GM12878 (cell line): Measurements from ENCODE around the gene SLC12A7. TPM values are rescaled to one million over a fixed set of nuclear protein-coding genes. Genes with fewer than 3 reads are reported as not detected.

Experiments
- ATAC-seq: fragments of 200-7000 bp; cut with Tn5 transposase; 3 replicates; pipeline ENCODE4 v1.9.1; 2020; ENCODE audit warnings: mild to moderate bottlenecking, moderate library complexity
- BruUV-seq: library from RNA; stranded (reverse); fragments of 400-500 nt; replicated peaks from 2 replicates; lab custom pipeline; 2021; lab: Mats Ljungman, UMichigan
- CTCF ChIA-PET: fragments of 300-600 bp; sonication (Branson Sonifier 250); formaldehyde crosslinking; extraction: SDS; loops from one replicate; lab custom pipeline; 2021; ENCODE audit warnings: inconsistent platforms; lab: Yijun Ruan, JAX
- POLR2A ChIA-PET: fragments of 350-600 bp; formaldehyde crosslinking; extraction: SDS; loops from one replicate; lab custom pipeline; 2021; ENCODE audit warnings: inconsistent platforms; lab: Charles Lee
- RAD21 ChIA-PET: fragments of 300-600 bp; sonication (Branson Sonifier 250); formaldehyde crosslinking; loops from one replicate; lab custom pipeline; 2023; ENCODE audit warnings: antibody characterized with exemption; ENCODE audit not compliant: unreplicated experiment; lab: Charles Lee
- SMC1A ChIA-PET: fragments of 300-600 bp; sonication (Branson Sonifier 250); formaldehyde crosslinking; loops from one replicate; lab custom pipeline; 2023; ENCODE audit not compliant: unreplicated experiment, uncharacterized antibody; lab: Charles Lee
- DNase-seq: peaks from one replicate; pipeline ENCODE4 v3.0.0-alpha.2; 2011; ENCODE audit warnings: low read depth, low spot score
- FAIRE-seq: peaks from 3 replicates; lab custom pipeline; 2011; peaks lifted over from hg19 to GRCh38; lab: Jason Lieb, UNC
- H2AFZ ChIP-seq: 2 replicates; pipeline ENCODE4 v1.6.0; 2011; ENCODE audit warnings: low read depth, low read length, control low read depth; ENCODE audit not compliant: control insufficient read depth
- H3K27ac ChIP-seq: 2 replicates; pipeline ENCODE4 v1.5.1; 2011; ENCODE audit warnings: control low read depth; ENCODE audit not compliant: control insufficient read depth, insufficient read depth
- H3K27me3 ChIP-seq, 2 experiments: replicated peaks in 1 of 2; 2 replicates each; pipeline versions ENCODE4 v1.6.0 to v1.6.1; 2011; ENCODE audit warnings: low read length in 1 of 2; ENCODE audit not compliant: control insufficient read depth in 2 of 2, insufficient read depth in 2 of 2
- H3K36me3 ChIP-seq, 2 experiments: 2 replicates each; pipeline ENCODE4 v1.5.1; 2011; ENCODE audit warnings: low read length in 1 of 2; ENCODE audit not compliant: control insufficient read depth in 2 of 2, insufficient read depth in 2 of 2
- H3K4me1 ChIP-seq: 2 replicates; pipeline ENCODE4 v1.6.1; 2011; ENCODE audit warnings: mild to moderate bottlenecking, low read length, moderate library complexity, mixed read lengths; ENCODE audit not compliant: control insufficient read depth, insufficient read depth
- H3K4me2 ChIP-seq: 2 replicates; pipeline ENCODE4 v1.6.0; 2011; ENCODE audit warnings: control low read depth; ENCODE audit not compliant: control insufficient read depth, insufficient read depth
- H3K4me3 ChIP-seq: fragments of 200-600 bp; sonication (generic); 2 replicates; pipeline ENCODE4 v1.5.1; 2016
- H3K79me2 ChIP-seq: 2 replicates; pipeline ENCODE4 v1.6.0; 2011; ENCODE audit warnings: low read length; ENCODE audit not compliant: control insufficient read depth, insufficient read depth
- H3K9ac ChIP-seq: 2 replicates; pipeline ENCODE4 v1.8.0; 2011; ENCODE audit warnings: low read length, control low read depth, mixed read lengths; ENCODE audit not compliant: control insufficient read depth, insufficient read depth
- H3K9me3 ChIP-seq: replicated peaks from 3 replicates; pipeline ENCODE4 v1.5.1; 2011; ENCODE audit warnings: mild to moderate bottlenecking, low read length; ENCODE audit not compliant: control insufficient read depth, insufficient read depth
- H4K20me1 ChIP-seq: 2 replicates; pipeline ENCODE4 v1.6.0; 2011; ENCODE audit not compliant: control insufficient read depth, insufficient read depth
- CHD1 ChIP-seq: IDR thresholded peaks from 2 replicates; pipeline ENCODE4 v1.6.1; 2012; ENCODE audit warnings: low read depth, low read length, improper control_type of control experiment
- CREB1 ChIP-seq: IDR thresholded peaks from 2 replicates; pipeline ENCODE4 v1.6.1; 2012; ENCODE audit warnings: low read depth, mild to moderate bottlenecking, inconsistent platforms
- ETV6 ChIP-seq, 2 experiments: fragments of 450-650 bp in 1 of 2; IDR thresholded peaks in 1 of 2; conservative IDR thresholded peaks in 1 of 2; 2 replicates each; pipeline ENCODE4 v1.6.1; 2014; ENCODE audit warnings: antibody characterized with exemption in 1 of 2, borderline replicate concordance in 1 of 2, low read depth in 1 of 2, mild to moderate bottlenecking in 1 of 2, moderate library complexity in 1 of 2
- FOXK2 ChIP-seq: fragments of 450-650 bp; IDR thresholded peaks from 2 replicates; pipeline ENCODE4 v1.6.1; 2017; ENCODE audit warnings: mild to moderate bottlenecking, moderate library complexity
- IRF5 ChIP-seq: fragments of 450-650 bp; IDR thresholded peaks from 2 replicates; pipeline ENCODE4 v1.6.1; 2017; ENCODE audit warnings: borderline replicate concordance
- KDM1A ChIP-seq: fragments of 200-600 bp; sonication (generic); IDR thresholded peaks from 2 replicates; pipeline ENCODE4 v1.6.1; 2016; ENCODE audit warnings: borderline replicate concordance
- LARP7 ChIP-seq: fragments of 450-650 bp; IDR thresholded peaks from 2 replicates; pipeline ENCODE4 v1.6.1; 2017; ENCODE audit warnings: mild to moderate bottlenecking
- MXI1 ChIP-seq: fragments of 150-350 bp; IDR thresholded peaks from 2 replicates; pipeline ENCODE4 v1.6.1; 2011; ENCODE audit warnings: low read depth, mild to moderate bottlenecking, inconsistent platforms, low read length, improper control_type of control experiment
- NBN ChIP-seq: fragments of 450-650 bp; IDR thresholded peaks from 2 replicates; pipeline ENCODE4 v1.6.1; 2016
- NFIC ChIP-seq: IDR thresholded peaks from 2 replicates; pipeline ENCODE4 v1.6.1; 2012; ENCODE audit warnings: low read depth, mild to moderate bottlenecking, inconsistent platforms, low read length, moderate library complexity
- NFYB ChIP-seq: IDR thresholded peaks from 2 replicates; pipeline ENCODE4 v1.6.1; 2011; ENCODE audit warnings: low read depth, mild to moderate bottlenecking, low read length, improper control_type of control experiment, moderate library complexity; ENCODE audit not compliant: insufficient read depth
- NR2F1 ChIP-seq: fragments of 450-650 bp; conservative IDR thresholded peaks from 2 replicates; pipeline ENCODE4 v1.6.1; 2017; ENCODE audit warnings: mild to moderate bottlenecking
- POLR2A ChIP-seq: IDR thresholded peaks from 2 replicates; pipeline ENCODE4 v1.6.1; 2011; ENCODE audit warnings: low read depth, mild to moderate bottlenecking, low read length
- RB1 ChIP-seq: fragments of 450-650 bp; formaldehyde crosslinking; IDR thresholded peaks from 2 replicates; pipeline ENCODE4 v1.6.1; 2017; ENCODE audit warnings: mild to moderate bottlenecking, borderline replicate concordance
- RFX5 ChIP-seq: IDR thresholded peaks from 2 replicates; pipeline ENCODE4 v1.6.1; 2011; ENCODE audit warnings: low read depth, low read length, improper control_type of control experiment
- SPI1 ChIP-seq: IDR thresholded peaks from 2 replicates; pipeline ENCODE4 v1.6.1; 2011; ENCODE audit warnings: low read depth, mild to moderate bottlenecking, low read length, moderate library complexity, borderline replicate concordance; ENCODE audit not compliant: insufficient read depth
- ZNF622 ChIP-seq: fragments of 450-650 bp; IDR thresholded peaks from 2 replicates; pipeline ENCODE4 v1.6.1; 2017; ENCODE audit warnings: mild to moderate bottlenecking, inconsistent platforms
- WGBS: methylation state at CpG from one replicate; pipeline ENCODE4 v1.1.6; 2016; ENCODE audit warnings: low lambda C conversion rate; ENCODE audit not compliant: insufficient replicate concordance, insufficient coverage; ENCODE audit errors: missing lambda C conversion rate; 5-methylcytosine and 5-hydroxymethylcytosine counted together
- in situ Hi-C: fragments of 300-500 bp; cut with MboI; formaldehyde crosslinking; loops from 9 replicates; pipeline ENCODE4 v1.14.3; 2018; ENCODE audit warnings: mixed read lengths
- intact Hi-C: fragments of 100-400 bp; cut with micrococcal nuclease; formaldehyde crosslinking; loops from one replicate; pipeline ENCODE4 v1.14.2; 2022; ENCODE audit not compliant: unreplicated experiment
- polyA plus RNA-seq, 11 experiments: library from polyadenylated mRNA; depleted of rRNA in 4 of 11; unstranded in 6 of 11; stranded (reverse) in 5 of 11; fragments of >200 nt; fragmentation: Nextera tagmentation in 4 of 11; fragmentation: Illumina TruSeq in 1 of 11; extraction: Ambion mirVana in 4 of 11; extraction: Trizol in 1 of 11; gene quantifications; 1 replicate in 1 of 11; 2 replicates in 10 of 11; pipeline versions ENCODE4 v1.2.1 to v1.2.3, GENCODE V29; 2011 to 2016; ENCODE audit warnings: inconsistent platforms in 2 of 11, missing spikeins in 2 of 11, low read depth in 1 of 11
- total RNA-seq, 4 experiments: library from RNA; depleted of rRNA in 3 of 4; stranded (reverse); fragments of >200 nt in 3 of 4; fragmentation: Illumina TruSeq in 1 of 4; extraction: Trizol in 1 of 4; gene quantifications; 2 replicates each; pipeline versions ENCODE4 v1.2.1 to v1.2.3, GENCODE V29; 2013 to 2021

Gene SLC12A7
- total and polyA plus RNA-seq, 10 of the 15 experiments (the other 5 are each of a cell fraction or from before 2014, with no cell fraction given), result 0.10 to 10.0 (median 2.9) TPM

- TF ChIP-seq CHD1 (no peak), IRF5 (no peak), ZNF622 (no peak), NBN (no peak), ETV6 (conservative IDR thresholded peaks at IDR 0.05 in 1 of 2, IDR thresholded peaks at IDR 0.05 in 1 of 2; ENCODE audit: borderline replicate concordance in 1 of 2, low read depth in 1 of 2) (no peak), SPI1 (no peak), NFIC (no peak), KDM1A (no peak), RB1 (no peak), NFYB (no peak), CREB1 (no peak), POLR2A (no peak), NR2F1 (no peak), LARP7 (no peak), RFX5 (no peak), MXI1 (no peak), FOXK2 (no peak)
- TF ChIP-seq, all 136 proteins: peak for 0
- ChIA-PET POLR2A (no interaction called here), RAD21 (interaction anchor here (2.0 kb wide), 1 partner anchor 10 kb away, joined by 5 read pairs; no protein-coding TSS in a partner anchor), SMC1A (no interaction called here), CTCF (no interaction called here)
- intact Hi-C loops (no loop called here), in situ Hi-C loops (no loop called here)
- Histone ChIP-seq H2AFZ (no peak overlapping the region), H3K9me3 (no peaks in the 10 kb centered on the region), H3K4me1 (no peaks in the 10 kb centered on the region), H3K4me3 (no peak overlapping the region), H3K36me3 (no peaks in the 10 kb centered on the region; a peak in 2 of 4 replicates), H3K27me3 (no peaks in the 10 kb centered on the region), H3K79me2 (no peaks in the 10 kb centered on the region), H4K20me1 (no peaks in the 10 kb centered on the region), H3K27ac (no peak overlapping the region), H3K9ac (no peak overlapping the region), H3K4me2 (no peak overlapping the region)
- FAIRE-seq, result no peak
- no peak for DNase-seq
- no peak for ATAC-seq
- BruUV-seq, result no TSS peak
- WGBS, result 36% methylated on average over 11 of the region's 11 CpGs
Observed at GRCh38 chr5:1095990-1096363, 15.9 kb downstream of the SLC12A7 start.
